Epithelial cell of esophagus (primary cell): Measurements from ENCODE around the gene PSMB7.

Experiments used
- DNase-seq: peaks from one replicate; pipeline ENCODE4 v3.0.0; 2010; ENCODE audit warnings: low read depth
- H3K4me3 ChIP-seq: 2 replicates; pipeline ENCODE4 v1.5.1; 2011; ENCODE audit warnings: mild to moderate bottlenecking, low read length, control low read depth
- CTCF ChIP-seq: IDR thresholded peaks from 2 replicates; pipeline ENCODE4 v1.5.1; 2011; ENCODE audit warnings: low read depth, mild to moderate bottlenecking, low read length, control low read depth, inconsistent platforms; ENCODE audit not compliant: insufficient read depth; ENCODE audit errors: missing control alignments

PSMB7 gene

GRCh38 chr9:124366476-124367220, 48.6 kb downstream of the PSMB7 start:
- peak; percentile 86 for DNase-seq
- TF ChIP-seq CTCF = no peak
- no peak overlapping the region for H3K4me3 ChIP-seq

- DNase-seq = no peak
- no peak for TF ChIP-seq CTCF
- H3K4me3 ChIP-seq = no peak overlapping the region
These were observed 50.2 kb downstream of the PSMB7 start for GRCh38 chr9:124365036-124365435.

- H3K4me3 ChIP-seq = no peak overlapping the region
- no peak for TF ChIP-seq CTCF
- DNase-seq = no peak
These were observed 51.1 kb downstream of the PSMB7 start for GRCh38 chr9:124364141-124364540.

- no peak overlapping the region for H3K4me3 ChIP-seq
- DNase-seq = no peak
- no peak for TF ChIP-seq CTCF
These were observed 51.7 kb downstream of the PSMB7 start for GRCh38 chr9:124363326-124364096.

GRCh38 chr9:124361128-124361527, 54.1 kb downstream of the PSMB7 start:
- no peak for DNase-seq
- H3K4me3 ChIP-seq = no peak overlapping the region
- TF ChIP-seq CTCF = no peak

GRCh38 chr9:124359855-124360678, 55.2 kb downstream of the PSMB7 start:
- DNase-seq = no peak
- no peak overlapping the region for H3K4me3 ChIP-seq
- TF ChIP-seq CTCF = no peak
